ENCODE data around the gene CTAGE6.
"Not testable (repeated sequence)": the region's sequence is repeated elsewhere in the genome, so short reads cannot be mapped to it uniquely, and the experiment has no call there.

The CTAGE6 gene, protein sequence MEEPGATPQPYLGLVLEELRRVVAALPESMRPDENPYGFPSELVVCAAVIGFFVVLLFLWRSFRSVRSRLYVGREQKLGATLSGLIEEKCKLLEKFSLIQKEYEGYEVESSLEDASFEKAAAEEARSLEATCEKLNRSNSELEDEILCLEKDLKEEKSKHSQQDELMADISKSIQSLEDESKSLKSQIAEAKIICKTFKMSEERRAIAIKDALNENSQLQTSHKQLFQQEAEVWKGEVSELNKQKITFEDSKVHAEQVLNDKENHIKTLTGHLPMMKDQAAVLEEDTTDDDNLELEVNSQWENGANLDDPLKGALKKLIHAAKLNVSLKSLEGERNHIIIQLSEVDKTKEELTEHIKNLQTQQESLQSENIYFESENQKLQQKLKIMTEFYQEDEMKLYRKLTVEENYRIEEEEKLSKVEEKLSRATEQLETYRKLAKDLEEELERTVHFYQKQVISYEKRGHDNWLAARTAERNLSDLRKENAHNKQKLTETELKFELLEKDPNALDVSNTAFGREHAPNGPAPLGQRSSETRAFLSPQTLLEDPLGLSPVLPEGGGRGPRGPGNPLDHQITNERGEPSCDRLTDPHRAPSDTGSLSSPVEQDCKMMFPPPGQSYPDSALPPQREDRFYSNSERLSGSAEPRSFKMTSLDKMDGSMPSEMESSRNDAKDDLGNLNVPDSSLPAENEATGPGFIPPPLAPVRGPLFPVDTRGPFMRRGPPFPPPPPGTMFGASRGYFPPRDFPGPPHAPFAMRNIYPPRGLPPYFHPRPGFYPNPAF

DNA sequence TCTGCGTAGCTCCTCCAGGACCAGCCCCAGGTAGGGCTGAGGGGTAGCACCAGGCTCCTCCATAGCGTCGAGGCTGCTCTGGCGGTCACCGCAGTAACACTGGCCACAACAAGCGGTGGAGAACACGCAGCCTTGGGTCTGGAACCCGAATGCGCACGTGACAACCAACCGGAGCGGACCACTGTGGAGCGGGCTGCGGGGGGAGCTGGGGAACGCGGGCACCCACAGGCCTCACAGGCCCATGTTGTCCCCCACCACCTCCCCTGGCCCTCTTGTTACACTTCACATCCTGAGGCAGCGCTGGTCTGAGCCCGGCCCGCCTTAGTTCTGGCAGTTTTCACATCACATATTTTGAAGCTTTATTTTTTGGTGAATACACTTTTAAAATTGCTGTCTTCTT is at the start of gene CTAGE6:
TSS of gene CTAGE6 (minus strand) at position 101 of the 400 bp plus-strand sequence. CDS start at position 63, 38 bp downstream.
- not testable (repeated sequence) for DNase-seq (ENCODE audit: low read depth)

DNA sequence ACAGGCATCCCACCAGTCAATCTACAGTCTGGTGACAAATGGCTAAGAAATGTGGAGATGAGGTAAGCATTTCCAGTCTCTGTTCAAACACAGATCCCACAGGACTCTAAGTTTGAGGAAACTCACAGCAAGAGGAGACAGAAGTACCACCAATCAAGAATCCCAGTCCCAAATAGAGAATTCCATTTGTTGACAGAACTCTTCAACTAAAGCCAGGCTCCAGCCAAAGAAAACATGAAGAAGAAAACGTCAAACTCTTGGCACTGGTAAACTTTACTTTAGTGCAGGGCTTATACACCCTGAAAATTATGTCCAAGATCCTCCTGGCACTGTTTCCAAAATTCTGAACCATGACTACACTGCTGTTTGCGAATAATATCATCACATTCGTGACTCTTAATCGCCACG is 49.2 kb upstream of the CTAGE6 start:
- not testable (repeated sequence) for DNase-seq (ENCODE audit: low read depth)

DNA sequence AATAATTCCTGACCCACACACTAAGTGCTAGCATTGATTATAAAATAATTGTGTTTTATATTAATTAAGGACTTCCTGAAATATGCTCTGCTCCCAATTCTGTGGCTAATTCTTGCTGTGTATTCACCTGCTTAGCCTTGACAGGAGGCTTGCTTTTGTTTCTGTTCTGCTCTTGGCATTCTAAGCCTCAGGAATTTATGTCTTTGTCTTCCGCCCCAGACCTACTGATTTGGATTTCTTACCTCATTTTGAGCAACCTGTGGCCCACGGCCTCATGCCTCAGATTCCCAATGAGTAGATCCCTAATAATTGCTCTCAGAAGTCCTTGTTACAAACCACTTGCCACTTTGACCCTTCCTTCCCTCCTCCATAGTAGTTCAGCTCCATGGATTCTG is 40.4 kb upstream of the CTAGE6 start:
- not testable (repeated sequence) for DNase-seq (ENCODE audit: low read depth)

DNA sequence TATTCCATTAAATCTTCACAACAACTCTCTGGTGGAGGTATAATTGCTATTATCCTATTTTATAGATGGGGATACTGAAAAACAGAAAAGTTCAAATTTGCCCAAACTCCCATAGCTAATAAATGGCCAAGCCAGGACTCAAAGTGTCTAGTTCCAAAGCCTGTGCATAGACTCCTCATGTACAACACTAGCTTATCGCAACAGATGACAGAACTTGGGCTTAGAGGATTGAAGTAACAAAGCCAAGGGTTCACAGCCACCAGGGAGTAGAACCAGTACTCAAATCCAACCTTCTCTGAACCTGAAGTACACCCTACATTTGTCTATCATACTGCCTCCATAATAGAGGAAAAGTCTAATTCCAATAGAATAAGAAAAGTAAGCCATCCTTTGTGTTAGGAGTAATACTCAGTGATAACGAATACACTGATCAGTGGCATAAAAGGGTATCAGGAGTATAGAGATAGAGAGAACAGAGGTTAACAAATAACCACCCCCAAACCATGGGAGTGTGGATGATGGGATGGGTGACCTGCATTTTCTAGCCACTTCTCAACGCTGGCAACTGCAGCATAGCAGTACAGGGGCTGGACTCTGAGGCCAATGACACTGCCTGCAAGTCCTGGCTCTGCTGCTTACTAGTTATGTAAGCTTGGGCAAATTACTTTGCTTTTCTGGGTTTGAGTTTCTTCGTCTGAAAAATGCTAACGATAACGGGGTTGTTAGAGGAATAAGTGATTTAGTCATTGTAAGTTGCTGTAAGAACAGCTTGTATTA is 39.8 kb upstream of the CTAGE6 start:
- not testable (repeated sequence) for DNase-seq (ENCODE audit: low read depth)

DNA sequence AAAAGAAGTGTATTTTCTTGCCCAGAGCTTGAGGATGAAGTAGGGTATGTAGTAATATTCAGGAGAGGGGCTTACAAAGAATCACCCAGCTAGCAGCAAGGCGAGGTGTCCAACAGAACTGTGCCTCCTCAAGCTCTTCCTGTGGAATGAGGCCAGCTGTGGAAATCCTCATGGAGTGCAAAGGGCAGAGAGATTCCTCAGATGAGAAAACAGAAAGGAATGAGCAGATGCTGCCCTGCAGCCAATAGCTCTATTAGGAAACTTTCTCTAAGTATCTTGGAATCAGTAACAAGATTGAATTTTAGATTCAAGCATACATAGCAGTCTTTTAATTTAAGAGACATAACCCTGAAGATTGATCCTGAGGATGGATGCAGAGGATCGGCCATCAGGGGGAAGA is 38.2 kb upstream of the CTAGE6 start:
- DNase-seq (ENCODE audit: low read depth) = not testable (repeated sequence)

DNA sequence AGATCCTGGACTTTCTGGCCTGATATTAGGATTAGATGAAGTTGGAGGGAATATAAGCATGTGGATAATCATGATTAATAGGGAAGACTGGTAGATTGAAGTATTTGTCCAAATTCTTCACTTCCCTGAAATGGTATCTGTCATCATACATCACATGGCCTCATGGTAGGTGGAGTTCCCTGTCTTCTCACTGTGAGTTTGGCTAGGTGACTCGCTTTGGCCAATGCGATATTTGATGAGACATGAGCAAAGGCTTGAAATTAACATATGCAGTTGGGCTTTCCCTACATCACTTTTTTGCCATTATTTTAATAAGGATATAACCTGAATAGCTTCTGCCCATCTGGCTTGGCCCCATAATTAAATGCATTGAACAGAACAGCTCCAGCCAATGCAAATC is 35.1 kb upstream of the CTAGE6 start:
- not testable (repeated sequence) for DNase-seq (ENCODE audit: low read depth)

DNA sequence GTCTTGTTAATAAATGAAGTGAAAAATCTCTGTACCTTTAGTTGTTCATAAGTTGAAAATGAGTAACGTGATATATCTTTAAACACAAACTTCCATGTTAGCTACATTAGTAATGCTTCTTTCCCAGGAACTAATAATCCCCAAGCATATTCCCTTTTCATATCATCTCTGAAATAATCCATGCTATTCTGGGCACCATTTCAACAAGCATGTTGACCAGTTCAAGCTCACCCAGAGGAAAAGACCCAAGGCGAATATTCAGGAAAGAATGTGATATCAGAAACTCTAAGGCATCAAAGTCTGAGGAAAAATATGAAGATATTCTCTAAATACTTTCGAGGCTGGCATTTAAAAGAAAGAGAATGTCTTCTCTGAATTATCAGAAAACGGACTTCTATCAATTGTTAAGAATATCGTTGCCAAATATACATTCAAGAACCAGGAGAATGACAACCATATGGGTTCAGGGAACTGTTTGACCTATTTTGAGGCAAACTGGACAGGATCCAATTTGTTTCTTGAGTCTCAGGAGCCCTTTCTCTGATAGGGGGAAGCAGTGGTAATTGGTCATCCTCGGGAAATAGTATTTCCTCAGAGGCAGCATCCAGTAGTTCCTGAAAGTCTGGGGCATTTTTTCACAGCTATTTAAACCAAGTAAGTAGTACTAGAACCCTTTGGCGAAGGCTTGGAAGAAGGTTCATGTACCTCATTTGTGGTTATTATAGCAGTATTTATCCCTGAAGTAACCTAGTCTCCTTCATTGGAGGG is 28.1 kb upstream of the CTAGE6 start:
- DNase-seq (ENCODE audit: low read depth) = not testable (repeated sequence)

DNA sequence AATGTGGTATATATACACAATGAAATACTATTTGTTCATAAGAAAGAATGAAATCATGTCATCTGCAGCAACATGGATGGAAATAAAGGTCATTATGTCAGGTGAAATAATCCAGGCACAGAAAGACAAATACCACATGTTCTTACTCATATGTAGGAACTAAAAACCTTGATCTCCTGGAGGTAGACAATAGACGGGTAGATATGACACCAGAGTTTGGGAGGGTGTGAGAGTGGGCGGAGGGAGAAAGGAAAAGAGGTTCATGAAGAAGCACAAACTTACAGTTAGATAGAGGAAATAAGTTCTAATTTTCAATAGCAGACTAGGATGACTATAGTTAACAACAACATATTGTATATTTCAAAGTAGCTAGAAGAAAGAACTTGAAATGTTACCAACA is 22.1 kb upstream of the CTAGE6 start:
- not testable (repeated sequence) for DNase-seq (ENCODE audit: low read depth)

DNA sequence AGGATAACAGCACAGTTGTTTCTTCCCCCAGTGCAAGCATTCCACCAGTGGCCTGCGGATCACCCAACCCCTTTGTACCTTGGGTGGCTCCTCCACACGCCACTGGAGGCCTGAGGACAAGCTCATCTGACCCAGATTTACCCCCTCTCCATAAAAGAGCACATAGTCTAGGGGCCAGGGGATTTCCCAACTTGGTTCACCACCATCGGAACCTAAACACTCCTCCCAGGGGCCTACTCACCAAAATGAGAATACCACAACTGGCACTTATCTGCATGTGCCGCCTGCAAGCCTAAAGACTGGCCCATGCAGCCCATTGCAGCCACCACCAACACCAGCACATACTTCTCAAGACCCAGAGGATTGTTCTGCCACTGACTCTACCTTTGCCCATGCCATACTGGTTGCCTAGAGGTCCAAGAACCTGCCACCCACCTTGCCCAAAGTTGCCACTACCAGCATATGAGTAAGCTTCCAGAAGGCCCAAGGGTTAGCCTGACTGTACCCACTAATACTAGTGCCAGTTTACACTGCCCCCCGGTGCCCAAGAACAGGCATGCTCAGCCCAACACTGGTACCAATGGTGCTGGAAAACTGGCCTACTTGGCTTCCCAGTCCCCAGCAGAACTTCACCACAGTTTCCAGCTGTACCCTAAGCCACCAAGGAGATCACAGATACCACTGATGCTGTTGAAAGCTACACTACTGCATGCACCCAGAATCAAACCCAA is 15.4 kb upstream of the CTAGE6 start:
- DNase-seq (ENCODE audit: low read depth) = not testable (repeated sequence)

DNA sequence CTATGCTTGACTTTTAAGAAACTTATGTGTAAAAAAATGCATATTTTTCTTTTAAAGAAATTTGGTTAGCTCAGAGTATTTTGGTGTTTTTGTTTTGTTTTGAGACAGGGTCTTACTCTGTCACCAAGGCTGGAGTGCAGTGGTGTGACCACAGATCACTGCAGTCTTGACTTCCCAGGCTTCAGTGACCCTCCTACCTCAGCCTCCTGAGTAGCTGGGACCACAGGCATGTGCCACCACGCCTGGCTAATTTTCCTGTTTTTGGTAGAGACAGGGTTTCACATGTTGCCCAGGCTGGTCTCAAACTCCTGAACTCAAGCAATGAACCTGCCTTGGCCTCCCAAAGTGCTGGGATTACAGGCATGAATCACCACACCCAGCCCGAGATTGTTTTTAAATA is 10.0 kb upstream of the CTAGE6 start:
- DNase-seq (ENCODE audit: low read depth) = not testable (repeated sequence)

DNA sequence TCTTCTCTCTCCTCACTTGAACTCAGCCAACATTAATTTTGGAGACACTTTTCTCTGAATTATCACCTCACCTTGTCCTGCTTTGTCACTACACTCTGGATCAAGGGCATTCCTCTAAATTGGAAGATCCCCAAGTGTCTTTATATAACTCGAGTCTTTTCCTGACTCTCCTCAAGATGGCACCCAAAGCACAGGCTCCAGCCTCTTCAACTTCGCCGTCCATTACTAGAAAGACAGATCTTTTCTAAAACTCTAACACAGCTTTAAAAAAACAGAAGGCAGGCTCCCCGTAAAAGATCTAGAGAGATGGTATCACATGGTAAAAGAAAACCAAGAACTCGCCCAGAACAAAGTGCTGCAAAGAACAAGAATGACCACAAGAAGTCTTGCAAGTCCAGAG is 8.2 kb upstream of the CTAGE6 start:
- DNase-seq (ENCODE audit: low read depth) = not testable (repeated sequence)

DNA sequence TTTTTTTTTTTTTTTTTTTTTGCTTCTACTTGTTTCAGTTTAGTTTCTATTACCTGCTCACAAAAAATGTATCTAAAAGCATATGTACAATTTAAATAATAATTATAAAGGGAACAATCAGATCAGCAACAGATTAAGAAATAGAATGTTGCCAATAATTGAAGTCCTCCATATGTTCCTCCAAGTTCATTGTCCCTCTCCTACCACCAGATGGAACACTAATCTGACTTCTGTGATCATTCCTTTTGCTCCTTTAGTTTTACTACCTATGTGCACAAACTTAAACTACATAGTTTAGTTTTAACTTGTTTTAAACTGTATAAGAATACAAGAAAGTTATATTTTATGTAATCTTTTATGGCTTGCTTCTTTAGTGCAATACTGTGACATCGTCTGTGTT is 5.6 kb upstream of the CTAGE6 start:
- DNase-seq (ENCODE audit: low read depth) = not testable (repeated sequence)

DNA sequence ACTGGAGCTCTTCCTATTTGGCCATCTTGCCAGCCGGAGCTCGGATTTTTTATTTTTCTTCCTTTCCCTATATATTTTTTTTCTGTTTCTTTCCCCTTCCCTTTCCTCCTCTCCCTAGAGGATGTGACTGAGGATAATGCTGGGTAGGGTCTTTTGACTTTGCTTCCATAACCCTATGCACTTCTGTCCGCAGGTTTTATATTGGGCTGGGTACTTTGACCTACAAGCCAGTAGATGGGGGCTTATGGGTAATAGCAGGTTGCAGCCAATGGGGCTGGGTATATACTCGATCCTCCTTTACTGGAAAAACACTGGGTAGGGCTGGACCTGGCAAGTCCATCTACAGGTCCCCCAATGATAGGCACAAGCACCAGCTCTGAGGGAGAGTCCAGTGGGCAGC is 12.2 kb downstream of the CTAGE6 start:
- not testable (repeated sequence) for DNase-seq (ENCODE audit: low read depth)

DNA sequence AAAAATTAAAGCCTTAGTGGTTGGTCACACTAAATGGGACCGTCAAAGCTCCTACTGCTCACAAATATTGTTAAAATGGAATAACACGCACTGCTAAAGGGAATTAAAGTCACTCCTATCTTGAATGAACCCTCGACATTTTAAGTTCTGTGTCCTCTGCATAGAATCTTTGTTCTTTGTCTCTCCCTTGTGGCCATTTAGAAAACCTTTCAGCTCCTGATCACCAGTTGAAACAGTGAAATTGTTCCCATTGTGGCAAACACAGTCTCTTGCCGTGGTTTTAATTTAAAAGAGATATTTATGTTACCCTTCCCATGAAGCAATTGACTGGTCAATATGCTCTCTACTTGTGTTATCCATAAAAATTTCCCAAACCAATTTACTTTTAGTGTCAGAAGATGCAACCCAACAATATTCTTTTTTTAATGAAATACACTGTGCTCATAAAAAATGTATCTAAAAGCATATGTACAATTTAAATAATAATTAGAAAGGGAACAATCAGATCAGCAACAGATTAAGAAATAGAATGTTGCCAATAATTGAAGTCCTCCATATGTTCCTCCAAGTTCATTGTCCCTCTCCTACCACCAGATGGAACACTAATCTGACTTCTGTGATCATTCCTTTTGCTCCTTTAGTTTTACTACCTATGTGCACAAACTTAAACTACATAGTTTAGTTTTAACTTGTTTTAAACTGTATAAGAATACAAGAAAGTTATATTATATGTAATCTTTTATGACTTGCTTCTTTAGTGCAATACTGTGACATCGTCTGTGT is 20.3 kb downstream of the CTAGE6 start:
- DNase-seq (ENCODE audit: low read depth) = peak; percentile 15

DNA sequence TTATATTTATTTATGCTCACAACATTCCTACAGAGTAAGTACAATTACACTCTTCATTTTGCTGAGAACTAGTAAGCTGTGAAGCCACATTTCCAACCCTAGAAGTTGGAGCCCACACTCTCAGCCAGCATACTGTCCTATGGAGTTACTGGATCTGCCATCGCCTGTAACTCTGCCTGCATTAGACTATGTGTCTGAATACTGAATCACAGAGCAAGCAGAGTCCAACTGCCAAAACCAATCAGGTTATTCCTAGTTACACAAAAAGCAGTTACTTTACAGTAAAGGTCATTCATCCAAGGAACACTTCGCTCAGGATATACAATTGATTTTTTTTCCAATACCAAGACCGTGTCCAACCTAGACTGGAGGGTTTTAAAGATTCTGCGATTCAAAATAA is 21.5 kb downstream of the CTAGE6 start:
- DNase-seq (ENCODE audit: low read depth) = no peak

DNA sequence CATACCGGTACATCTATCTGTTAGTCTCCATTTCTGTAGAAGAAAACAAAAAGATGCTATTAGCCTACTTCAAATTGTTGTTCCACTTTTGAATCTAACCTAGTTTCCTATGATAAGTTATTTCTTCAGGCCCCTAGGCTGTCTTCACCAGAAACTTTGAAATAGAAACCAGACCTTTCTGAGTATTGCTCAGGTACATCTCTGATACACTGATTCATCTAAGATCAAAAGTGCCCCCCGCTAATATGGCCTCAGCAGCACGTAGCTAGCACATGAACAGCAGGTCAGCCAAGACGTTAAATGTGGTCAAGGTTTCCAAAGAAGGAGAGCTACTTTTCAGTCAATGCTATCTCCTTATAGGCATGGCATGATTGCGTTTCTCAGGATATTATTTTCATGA is 23.6 kb downstream of the CTAGE6 start:
- DNase-seq (ENCODE audit: low read depth) = no peak

DNA sequence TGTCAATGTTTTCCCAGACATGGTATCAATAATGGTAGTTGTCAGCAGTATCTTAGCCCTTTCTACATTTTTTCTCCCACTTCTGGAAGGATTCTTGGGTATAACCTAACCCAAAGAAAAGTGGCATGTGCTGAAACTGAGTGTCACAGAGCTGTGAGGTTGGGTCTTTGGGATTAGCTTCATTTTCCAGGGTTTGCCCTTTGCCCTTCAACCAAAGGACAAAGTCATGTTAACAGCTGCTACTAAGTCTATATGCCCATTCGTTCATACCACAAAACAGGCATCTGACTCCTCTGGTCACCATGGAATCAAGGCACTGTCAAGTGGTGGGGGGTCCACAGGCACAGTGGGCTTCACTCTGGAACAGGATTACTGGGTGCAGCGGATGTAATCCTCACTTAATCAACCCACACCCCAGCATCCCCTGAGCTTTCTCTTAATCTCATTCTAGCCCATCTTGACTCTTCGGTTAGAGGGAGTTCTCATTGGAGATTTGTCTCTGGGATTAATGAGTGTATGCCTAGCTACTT is 29.1 kb downstream of the CTAGE6 start:
- no peak for DNase-seq (ENCODE audit: low read depth)

DNA sequence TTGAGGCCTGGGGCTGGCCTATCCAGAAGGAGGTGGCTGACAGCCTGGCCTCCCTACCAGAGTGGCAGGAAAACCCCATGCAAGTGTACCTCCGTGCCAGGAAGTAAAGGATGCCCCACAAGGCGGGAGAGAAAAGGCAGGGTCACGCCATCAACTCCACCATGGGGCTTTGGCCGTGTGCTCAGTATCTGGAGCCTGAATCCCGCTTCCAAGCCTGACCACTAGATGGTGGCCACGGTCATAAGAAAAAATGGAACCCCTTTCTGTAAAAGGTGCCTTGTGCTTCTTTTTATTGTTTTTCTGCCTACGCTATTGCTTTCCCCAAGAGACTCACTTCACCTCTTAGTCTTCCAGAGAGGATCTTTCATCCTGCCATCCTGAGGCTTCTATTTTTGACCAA is 29.9 kb downstream of the CTAGE6 start:
- not testable (repeated sequence) for DNase-seq (ENCODE audit: low read depth)

DNA sequence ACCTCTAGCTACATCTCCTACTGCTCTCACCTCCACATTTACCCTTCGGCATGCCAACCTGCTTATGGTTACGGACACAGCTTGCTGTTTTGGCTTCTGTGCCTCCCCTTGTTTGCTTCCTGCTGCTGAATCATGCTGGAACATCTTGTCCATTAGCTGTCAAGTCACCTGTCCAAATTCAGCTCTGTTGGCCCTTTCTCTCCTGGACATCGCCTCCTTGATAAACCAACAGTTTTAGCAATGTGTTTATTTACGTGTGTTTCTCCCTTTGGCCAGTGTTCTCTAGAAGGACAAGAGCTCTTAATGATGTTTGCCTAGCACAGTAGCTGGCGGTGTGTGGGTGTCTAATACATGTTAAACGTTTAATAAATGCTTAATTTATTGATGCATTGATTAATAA is 31.4 kb downstream of the CTAGE6 start:
- not testable (repeated sequence) for DNase-seq (ENCODE audit: low read depth)

DNA sequence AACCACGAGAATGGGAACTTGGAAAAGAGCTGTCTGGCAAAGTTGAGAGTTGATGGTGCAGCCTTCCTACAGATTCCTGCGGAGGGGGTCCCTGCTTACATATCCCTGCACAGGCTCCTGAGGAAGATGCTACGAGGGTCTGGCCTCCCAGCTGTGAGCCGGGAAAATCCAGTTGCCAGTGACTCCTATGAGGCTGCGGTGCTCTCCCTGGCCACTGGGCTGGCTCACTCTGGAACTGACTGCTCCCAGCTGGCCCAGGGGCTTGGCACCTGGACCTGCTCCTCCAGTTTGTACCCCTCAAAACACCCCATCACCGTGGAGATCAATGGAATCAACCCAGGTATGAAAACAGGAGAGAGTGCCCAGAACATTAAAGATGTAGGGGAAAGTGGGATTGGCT is 37.2 kb downstream of the CTAGE6 start:
- not testable (repeated sequence) for DNase-seq (ENCODE audit: low read depth)

All from HS-5 (cell line).